Choroid plexus epithelial cell (primary cell): ENCODE measurements around the gene LRRC49.
A peak's percentile ranks its signal among the peaks of the same experiment; 100 is the strongest.

Experiments used
- DNase-seq: peaks from one replicate; pipeline ENCODE4 v3.0.0-alpha.2; 2010; ENCODE audit warnings: low read depth
- H3K4me3 ChIP-seq: 2 replicates; pipeline ENCODE4 v1.5.1; 2011; ENCODE audit warnings: low read depth, mild to moderate bottlenecking, control low read depth, low read length, moderate library complexity
- TF ChIP-seq, protein P1 (sequence below): conservative IDR thresholded peaks from 2 replicates; pipeline ENCODE4 v1.5.1; 2011; ENCODE audit warnings: low read depth, mild to moderate bottlenecking, control low read depth, inconsistent platforms, low read length, moderate library complexity

The LRRC49 gene

DNA sequence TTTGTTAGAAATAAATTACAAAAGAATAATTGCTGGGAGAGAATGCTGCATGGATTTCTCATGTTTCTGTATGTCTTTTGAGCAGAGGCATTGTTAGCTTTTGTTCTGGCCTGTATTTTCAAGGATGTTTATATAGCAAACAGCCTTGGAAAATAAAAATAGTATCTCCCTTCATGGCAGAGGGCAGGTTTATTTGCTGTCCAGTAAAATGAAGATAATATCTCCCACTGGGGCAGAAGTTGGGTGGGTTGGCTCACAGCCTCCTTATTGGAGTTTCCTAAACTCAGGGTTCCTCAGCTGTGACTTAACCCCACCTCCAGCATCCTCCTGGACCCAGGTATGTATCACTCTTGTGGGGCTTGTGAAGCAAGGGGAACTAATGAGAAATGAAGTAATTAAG lies 178.9 kb downstream of the LRRC49 start:
- H3K4me3 ChIP-seq = no peak overlapping the region
- no peak for DNase-seq
- TF ChIP-seq, protein P1, sequence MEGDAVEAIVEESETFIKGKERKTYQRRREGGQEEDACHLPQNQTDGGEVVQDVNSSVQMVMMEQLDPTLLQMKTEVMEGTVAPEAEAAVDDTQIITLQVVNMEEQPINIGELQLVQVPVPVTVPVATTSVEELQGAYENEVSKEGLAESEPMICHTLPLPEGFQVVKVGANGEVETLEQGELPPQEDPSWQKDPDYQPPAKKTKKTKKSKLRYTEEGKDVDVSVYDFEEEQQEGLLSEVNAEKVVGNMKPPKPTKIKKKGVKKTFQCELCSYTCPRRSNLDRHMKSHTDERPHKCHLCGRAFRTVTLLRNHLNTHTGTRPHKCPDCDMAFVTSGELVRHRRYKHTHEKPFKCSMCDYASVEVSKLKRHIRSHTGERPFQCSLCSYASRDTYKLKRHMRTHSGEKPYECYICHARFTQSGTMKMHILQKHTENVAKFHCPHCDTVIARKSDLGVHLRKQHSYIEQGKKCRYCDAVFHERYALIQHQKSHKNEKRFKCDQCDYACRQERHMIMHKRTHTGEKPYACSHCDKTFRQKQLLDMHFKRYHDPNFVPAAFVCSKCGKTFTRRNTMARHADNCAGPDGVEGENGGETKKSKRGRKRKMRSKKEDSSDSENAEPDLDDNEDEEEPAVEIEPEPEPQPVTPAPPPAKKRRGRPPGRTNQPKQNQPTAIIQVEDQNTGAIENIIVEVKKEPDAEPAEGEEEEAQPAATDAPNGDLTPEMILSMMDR = no peak

DNA sequence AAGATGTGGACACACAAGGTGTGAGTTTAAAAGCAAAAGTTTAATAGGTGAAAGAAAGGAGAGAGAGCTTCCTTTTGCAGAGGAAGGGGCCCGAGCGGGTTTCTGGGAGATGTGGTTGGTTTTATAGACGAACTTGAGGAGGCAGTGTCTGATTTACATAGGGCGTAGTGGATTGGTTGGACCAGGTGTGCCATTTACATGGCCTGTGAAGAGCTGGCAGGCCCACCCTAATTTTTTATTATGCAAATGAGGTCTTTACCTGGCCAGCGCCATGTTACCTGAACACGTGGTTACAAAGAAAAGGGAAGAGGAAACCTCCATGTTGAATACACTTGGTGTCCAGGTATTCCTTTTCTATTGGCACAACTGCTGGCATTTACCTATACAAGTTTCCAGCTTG lies 179.8 kb downstream of the LRRC49 start:
- TF ChIP-seq, protein P1 = no peak
- H3K4me3 ChIP-seq = no peak overlapping the region
- no peak for DNase-seq

DNA sequence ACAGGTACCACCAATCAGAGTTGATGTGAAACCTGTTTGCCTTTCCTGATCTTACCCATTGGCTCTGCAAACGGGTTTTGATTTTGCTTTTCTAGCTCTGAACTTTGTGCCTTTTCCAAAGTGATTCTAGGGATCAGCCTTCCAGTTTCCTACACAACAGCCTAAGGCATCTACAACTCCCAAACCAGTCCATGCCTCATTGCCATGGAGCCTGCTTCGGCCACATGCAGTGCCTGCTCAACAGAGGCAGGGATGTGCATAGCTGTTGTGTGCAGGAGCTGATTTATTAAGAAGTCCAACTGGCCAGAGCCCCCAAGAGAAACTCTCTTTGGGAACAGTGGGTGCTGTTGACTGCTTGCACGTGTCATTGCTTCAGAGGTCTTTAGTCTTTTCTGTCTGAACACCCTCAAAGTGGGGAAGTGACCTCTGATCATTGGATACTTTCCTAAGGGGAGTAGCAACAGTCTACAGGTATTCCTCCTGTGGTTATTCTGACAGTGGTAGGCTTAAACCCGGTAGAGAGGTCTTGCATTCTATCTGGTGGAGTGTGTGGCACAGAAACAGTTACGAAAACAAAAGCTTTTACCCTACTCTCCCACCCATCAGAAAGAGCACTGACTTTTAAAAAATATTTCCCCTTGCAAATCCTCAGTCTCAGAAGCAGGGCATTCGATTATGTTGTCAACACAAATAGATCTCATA lies 186.0 kb downstream of the LRRC49 start:
- TF ChIP-seq, protein P1 = no peak
- DNase-seq = no peak
- no peak overlapping the region for H3K4me3 ChIP-seq

DNA sequence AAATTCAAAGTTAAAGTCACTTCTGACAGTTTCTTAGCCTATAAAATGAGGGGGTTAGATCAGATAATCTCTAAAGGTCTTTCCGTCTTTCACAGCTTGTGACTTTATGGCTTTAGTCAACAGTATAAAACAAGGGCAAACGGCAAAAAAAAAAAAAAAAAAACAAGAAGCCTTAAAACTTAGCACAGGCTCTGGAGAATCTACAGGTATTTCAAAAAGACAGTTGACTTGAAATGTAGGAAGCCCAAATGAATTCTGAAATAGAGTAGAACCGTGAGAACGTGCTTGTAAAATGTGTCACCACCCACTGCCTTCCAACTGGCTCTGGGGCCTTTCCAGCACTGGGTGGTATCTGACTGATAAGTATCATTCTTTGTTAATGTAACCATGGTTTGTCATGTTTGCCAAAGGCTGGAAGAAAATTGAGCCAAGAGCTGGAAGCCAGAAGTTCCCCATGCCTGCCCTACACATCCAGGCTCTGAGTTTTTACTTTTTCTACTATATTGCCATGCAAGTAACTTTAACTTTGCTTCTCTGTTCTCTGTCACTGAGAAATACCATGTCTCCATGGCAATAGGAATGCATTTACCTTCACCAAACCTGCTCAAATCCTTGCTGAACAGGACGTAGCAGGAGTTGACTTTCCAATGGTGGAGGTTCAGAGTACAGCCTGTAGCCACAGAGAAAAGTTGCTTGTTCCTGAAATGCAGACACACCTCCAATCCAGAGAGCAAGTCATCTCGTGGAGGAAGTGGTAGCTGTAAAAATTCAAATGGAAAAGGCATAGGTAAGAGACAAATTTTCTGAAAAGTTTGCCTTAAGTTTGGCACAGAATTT lies 186.8 kb downstream of the LRRC49 start:
- DNase-seq = peak; percentile 62
- TF ChIP-seq, protein P1 = no peak
- H3K4me3 ChIP-seq = no peak overlapping the region

DNA sequence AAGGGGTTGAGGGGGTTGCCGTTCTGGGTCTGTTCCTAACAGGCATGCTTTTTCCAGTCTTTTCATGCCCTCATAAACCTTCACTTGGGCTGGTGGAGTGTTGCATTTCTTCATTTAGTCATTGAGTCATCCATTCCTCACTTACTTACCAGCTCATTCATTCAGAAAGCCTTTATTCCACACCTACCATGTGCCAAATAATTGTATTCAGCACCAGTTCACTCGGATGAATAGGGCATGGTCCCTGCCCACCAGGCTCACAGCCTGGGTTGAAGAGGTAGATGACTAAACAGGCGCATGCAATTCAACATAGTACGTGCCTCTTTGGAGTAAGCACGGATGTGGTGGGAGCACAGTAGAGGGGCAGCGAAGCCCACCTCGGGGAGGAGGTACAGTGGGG lies 187.5 kb downstream of the LRRC49 start:
- TF ChIP-seq, protein P1 = no peak
- no peak for DNase-seq
- H3K4me3 ChIP-seq = no peak overlapping the region

DNA sequence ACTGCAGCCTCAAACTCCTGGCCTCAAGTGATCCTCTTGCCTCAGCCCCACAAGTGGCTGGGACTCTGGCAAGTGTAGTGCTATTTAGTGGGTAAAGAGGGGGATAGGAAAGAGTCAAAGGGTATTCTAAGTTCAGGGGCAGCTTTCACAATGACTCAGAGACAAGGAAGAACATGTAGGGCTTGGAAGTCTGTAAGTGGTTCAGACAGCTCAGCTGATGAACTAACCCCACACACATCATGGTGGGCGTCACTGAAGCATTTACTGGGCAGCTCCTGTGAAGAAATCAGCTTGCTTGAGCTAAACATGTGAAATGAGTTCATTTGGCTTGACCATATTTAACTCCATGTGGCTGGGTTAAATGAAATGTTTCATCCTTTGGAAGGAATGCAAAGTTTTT lies 188.1 kb downstream of the LRRC49 start:
- H3K4me3 ChIP-seq = no peak overlapping the region
- TF ChIP-seq, protein P1 = no peak
- DNase-seq = peak; percentile 91
